GM23338 (cell line): ENCODE data around the gene F12.

Experiments used
- CREB1 ChIP-seq: fragments of 250-450 bp; sonication (Bioruptor Pico); IDR thresholded peaks from 2 replicates; pipeline ENCODE4 v1.5.0; 2020; ENCODE audit warnings: low read depth, mild to moderate bottlenecking, moderate library complexity
- EZH2 ChIP-seq: fragments of 200-600 bp; sonication (generic); IDR thresholded peaks from one replicate; pipeline ENCODE4 v1.8.0; 2017; ENCODE audit warnings: antibody characterized with exemption, mild to moderate bottlenecking, low read depth; ENCODE audit not compliant: unreplicated experiment
- EZH2phosphoT487 ChIP-seq: fragments of 200-600 bp; sonication (generic); IDR thresholded peaks from one replicate; pipeline ENCODE4 v1.8.1; 2018; ENCODE audit warnings: antibody characterized with exemption; ENCODE audit not compliant: unreplicated experiment
- JUNB ChIP-seq: IDR thresholded peaks from one replicate; pipeline ENCODE4 v1.6.1; 2016; ENCODE audit warnings: antibody characterized with exemption; ENCODE audit not compliant: unreplicated experiment
- NANOG ChIP-seq: IDR thresholded peaks from 2 replicates; pipeline ENCODE4 v1.6.1; 2016; ENCODE audit warnings: antibody characterized with exemption, borderline replicate concordance
- POLR2AphosphoS5 ChIP-seq: IDR thresholded peaks from 2 replicates; pipeline ENCODE4 v1.6.1; 2016; ENCODE audit warnings: antibody characterized with exemption, low read depth
- REST ChIP-seq: IDR thresholded peaks from one replicate; pipeline ENCODE4 v1.6.1; 2018; ENCODE audit warnings: antibody characterized with exemption; ENCODE audit not compliant: unreplicated experiment
- STAT1 ChIP-seq: IDR thresholded peaks from one replicate; pipeline ENCODE4 v1.6.1; 2016; ENCODE audit warnings: antibody characterized with exemption; ENCODE audit not compliant: unreplicated experiment
- ZNF114 ChIP-seq: fragments of 250-450 bp; sonication (Bioruptor Pico); IDR thresholded peaks from 2 replicates; pipeline ENCODE4 v1.5.0; 2020; ENCODE audit warnings: mild to moderate bottlenecking, moderate library complexity
- ZNF331 ChIP-seq: fragments of 250-450 bp; sonication (Bioruptor Pico); IDR thresholded peaks from 2 replicates; pipeline ENCODE4 v1.5.0; 2020; ENCODE audit warnings: low read depth, mild to moderate bottlenecking, moderate library complexity
- TF ChIP-seq, protein P1 (sequence below), 2 experiments: fragments of 200-600 bp in 1 of 2; sonication (generic) in 1 of 2; conservative IDR thresholded peaks; 2 replicates each; pipeline versions ENCODE4 v1.5.1 to v1.6.1; 2016 to 2017; ENCODE audit warnings: antibody characterized with exemption in 2 of 2, low read depth in 2 of 2, mild to moderate bottlenecking in 2 of 2, moderate library complexity in 1 of 2
- TF ChIP-seq, protein P2 (sequence below): IDR thresholded peaks from 2 replicates; pipeline ENCODE4 v1.6.1; 2016; ENCODE audit warnings: antibody characterized with exemption
- TF ChIP-seq, protein P3 (sequence below): fragments of 250-450 bp; sonication (Bioruptor Pico); IDR thresholded peaks from 2 replicates; pipeline ENCODE4 v1.5.0; 2020; ENCODE audit warnings: mild to moderate bottlenecking, moderate library complexity

DNA sequence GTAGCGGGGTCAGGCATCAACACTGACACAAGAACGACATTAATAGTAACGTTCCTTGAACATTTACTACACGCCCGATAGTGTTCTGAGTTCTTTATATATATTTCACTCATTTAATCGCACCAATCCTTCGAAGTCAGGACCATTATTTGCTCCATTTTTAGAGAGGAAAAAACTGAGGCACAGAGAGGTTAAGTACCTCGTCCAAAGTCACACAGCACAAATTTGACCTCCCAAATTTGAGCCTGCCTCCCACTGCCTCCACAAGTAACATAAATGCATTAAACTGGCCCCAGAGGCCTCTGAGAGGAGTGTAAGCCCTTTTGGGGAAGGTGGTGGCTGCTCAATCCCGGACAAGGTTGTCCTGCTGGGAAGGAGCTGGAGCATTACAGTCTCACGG lies 45.8 kb downstream of the F12 start:
- TF ChIP-seq, protein P1, sequence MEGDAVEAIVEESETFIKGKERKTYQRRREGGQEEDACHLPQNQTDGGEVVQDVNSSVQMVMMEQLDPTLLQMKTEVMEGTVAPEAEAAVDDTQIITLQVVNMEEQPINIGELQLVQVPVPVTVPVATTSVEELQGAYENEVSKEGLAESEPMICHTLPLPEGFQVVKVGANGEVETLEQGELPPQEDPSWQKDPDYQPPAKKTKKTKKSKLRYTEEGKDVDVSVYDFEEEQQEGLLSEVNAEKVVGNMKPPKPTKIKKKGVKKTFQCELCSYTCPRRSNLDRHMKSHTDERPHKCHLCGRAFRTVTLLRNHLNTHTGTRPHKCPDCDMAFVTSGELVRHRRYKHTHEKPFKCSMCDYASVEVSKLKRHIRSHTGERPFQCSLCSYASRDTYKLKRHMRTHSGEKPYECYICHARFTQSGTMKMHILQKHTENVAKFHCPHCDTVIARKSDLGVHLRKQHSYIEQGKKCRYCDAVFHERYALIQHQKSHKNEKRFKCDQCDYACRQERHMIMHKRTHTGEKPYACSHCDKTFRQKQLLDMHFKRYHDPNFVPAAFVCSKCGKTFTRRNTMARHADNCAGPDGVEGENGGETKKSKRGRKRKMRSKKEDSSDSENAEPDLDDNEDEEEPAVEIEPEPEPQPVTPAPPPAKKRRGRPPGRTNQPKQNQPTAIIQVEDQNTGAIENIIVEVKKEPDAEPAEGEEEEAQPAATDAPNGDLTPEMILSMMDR (conservative IDR thresholded peaks at IDR 0.05; ENCODE audit: low read depth in 2 of 2), result no peak
- no peak for TF ChIP-seq POLR2AphosphoS5
- no peak for TF ChIP-seq JUNB
- no peak for TF ChIP-seq REST
- no peak for TF ChIP-seq EZH2
- TF ChIP-seq EZH2phosphoT487, result no peak
- no peak for TF ChIP-seq CREB1
- TF ChIP-seq NANOG, result no peak
- no peak for TF ChIP-seq ZNF114 (CRISPR knock-in tag)
- TF ChIP-seq, protein P2, sequence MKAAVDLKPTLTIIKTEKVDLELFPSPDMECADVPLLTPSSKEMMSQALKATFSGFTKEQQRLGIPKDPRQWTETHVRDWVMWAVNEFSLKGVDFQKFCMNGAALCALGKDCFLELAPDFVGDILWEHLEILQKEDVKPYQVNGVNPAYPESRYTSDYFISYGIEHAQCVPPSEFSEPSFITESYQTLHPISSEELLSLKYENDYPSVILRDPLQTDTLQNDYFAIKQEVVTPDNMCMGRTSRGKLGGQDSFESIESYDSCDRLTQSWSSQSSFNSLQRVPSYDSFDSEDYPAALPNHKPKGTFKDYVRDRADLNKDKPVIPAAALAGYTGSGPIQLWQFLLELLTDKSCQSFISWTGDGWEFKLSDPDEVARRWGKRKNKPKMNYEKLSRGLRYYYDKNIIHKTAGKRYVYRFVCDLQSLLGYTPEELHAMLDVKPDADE, result no peak
- TF ChIP-seq, protein P3, sequence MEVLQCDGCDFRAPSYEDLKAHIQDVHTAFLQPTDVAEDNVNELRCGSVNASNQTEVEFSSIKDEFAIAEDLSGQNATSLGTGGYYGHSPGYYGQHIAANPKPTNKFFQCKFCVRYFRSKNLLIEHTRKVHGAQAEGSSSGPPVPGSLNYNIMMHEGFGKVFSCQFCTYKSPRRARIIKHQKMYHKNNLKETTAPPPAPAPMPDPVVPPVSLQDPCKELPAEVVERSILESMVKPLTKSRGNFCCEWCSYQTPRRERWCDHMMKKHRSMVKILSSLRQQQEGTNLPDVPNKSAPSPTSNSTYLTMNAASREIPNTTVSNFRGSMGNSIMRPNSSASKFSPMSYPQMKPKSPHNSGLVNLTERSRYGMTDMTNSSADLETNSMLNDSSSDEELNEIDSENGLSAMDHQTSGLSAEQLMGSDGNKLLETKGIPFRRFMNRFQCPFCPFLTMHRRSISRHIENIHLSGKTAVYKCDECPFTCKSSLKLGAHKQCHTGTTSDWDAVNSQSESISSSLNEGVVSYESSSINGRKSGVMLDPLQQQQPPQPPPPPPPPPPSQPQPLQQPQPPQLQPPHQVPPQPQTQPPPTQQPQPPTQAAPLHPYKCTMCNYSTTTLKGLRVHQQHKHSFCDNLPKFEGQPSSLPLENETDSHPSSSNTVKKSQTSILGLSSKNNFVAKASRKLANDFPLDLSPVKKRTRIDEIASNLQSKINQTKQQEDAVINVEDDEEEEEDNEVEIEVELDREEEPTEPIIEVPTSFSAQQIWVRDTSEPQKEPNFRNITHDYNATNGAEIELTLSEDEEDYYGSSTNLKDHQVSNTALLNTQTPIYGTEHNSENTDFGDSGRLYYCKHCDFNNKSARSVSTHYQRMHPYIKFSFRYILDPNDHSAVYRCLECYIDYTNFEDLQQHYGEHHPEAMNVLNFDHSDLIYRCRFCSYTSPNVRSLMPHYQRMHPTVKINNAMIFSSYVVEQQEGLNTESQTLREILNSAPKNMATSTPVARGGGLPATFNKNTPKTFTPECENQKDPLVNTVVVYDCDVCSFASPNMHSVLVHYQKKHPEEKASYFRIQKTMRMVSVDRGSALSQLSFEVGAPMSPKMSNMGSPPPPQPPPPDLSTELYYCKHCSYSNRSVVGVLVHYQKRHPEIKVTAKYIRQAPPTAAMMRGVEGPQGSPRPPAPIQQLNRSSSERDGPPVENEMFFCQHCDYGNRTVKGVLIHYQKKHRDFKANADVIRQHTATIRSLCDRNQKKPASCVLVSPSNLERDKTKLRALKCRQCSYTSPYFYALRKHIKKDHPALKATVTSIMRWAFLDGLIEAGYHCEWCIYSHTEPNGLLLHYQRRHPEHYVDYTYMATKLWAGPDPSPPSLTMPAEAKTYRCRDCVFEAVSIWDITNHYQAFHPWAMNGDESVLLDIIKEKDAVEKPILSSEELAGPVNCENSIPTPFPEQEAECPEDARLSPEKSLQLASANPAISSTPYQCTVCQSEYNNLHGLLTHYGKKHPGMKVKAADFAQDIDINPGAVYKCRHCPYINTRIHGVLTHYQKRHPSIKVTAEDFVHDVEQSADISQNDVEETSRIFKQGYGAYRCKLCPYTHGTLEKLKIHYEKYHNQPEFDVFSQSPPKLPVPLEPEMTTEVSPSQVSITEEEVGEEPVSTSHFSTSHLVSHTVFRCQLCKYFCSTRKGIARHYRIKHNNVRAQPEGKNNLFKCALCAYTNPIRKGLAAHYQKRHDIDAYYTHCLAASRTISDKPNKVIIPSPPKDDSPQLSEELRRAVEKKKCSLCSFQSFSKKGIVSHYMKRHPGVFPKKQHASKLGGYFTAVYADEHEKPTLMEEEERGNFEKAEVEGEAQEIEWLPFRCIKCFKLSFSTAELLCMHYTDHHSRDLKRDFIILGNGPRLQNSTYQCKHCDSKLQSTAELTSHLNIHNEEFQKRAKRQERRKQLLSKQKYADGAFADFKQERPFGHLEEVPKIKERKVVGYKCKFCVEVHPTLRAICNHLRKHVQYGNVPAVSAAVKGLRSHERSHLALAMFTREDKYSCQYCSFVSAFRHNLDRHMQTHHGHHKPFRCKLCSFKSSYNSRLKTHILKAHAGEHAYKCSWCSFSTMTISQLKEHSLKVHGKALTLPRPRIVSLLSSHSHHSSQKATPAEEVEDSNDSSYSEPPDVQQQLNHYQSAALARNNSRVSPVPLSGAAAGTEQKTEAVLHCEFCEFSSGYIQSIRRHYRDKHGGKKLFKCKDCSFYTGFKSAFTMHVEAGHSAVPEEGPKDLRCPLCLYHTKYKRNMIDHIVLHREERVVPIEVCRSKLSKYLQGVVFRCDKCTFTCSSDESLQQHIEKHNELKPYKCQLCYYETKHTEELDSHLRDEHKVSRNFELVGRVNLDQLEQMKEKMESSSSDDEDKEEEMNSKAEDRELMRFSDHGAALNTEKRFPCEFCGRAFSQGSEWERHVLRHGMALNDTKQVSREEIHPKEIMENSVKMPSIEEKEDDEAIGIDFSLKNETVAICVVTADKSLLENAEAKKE, result no peak
- TF ChIP-seq ZNF331 (CRISPR knock-in tag), result no peak
- TF ChIP-seq STAT1, result no peak
